IMR-90 (cell line): ENCODE data around the gene PGGHG.

ENCODE experiments used
- BHLHE40 ChIP-seq: fragments of 150-350 bp; IDR thresholded peaks from 2 replicates; pipeline ENCODE4 v1.6.1; 2016; ENCODE audit warnings: mild to moderate bottlenecking, low read depth, low read length
- CHD1 ChIP-seq: IDR thresholded peaks from 2 replicates; pipeline ENCODE4 v1.6.1; 2012; ENCODE audit warnings: low read depth, low read length, improper control_type of control experiment
- MAFK ChIP-seq: IDR thresholded peaks from 2 replicates; pipeline ENCODE4 v1.6.1; 2012; ENCODE audit warnings: low read depth, low read length, improper control_type of control experiment
- POLR2A ChIP-seq: IDR thresholded peaks from 2 replicates; pipeline ENCODE4 v1.6.1; 2012; ENCODE audit warnings: mild to moderate bottlenecking, low read depth, low read length
- SMC3 ChIP-seq: fragments of 150-350 bp; IDR thresholded peaks from 2 replicates; pipeline ENCODE4 v1.6.1; 2016; ENCODE audit warnings: low read depth, mild to moderate bottlenecking, antibody characterized with exemption, low read length, moderate library complexity
- TF ChIP-seq, protein P1 (sequence below): conservative IDR thresholded peaks from 2 replicates; pipeline ENCODE4 v1.5.1; 2012; ENCODE audit warnings: mild to moderate bottlenecking, low read depth, low read length, improper control_type of control experiment
- TF ChIP-seq, protein P2 (sequence below): fragments of 150-350 bp; IDR thresholded peaks from 2 replicates; pipeline ENCODE4 v1.6.1; 2017; ENCODE audit warnings: mild to moderate bottlenecking, antibody characterized with exemption, low read length, low read depth

DNA sequence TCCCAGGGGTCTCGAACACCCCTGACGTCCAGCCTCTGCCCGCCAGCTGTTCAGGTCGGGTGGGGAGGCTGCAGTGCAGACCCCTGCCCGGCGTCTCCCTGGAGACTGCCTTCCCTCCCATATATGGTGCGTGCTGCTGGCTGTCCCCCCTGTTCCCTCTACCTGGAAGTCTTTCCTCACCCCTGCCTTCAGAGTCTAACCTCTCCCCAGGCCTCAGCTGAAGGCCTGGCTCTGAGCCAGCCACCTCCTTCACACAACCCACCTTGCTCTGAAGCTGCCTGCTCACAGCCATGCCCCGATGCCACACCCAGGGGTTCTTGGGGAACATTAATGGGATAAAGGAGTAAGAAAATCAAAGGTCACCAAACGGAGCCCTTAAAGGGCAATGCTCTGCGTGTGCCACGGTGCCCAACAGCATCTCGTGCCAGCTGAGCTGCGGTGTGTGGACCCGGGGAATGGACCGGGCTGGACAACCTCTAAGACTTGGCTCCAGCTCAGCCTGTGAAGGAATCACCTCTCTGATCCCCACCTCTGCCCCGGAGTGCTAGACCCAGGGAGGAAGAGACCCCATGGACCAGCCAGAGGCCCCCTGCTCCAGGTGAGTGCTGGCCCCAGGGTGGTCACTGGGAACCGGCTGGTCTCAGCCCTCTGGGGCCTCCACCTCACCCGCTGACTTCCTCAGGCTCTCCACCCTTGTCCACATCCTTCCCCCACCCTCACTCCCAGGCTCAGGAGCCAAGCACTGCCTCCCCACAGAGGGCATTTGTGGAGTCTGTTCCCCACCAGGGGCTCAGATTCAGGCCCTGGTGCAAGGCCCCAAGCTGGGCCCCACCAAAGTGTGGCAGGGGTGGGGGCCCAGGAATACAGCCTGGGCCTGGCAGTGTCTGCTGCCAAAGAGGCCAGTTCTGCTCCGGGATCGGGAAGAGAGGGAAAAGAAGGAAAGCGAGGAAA lies 10.7 kb upstream of the PGGHG start, which contains the start of gene NLRP6:
- TF ChIP-seq, protein P1, sequence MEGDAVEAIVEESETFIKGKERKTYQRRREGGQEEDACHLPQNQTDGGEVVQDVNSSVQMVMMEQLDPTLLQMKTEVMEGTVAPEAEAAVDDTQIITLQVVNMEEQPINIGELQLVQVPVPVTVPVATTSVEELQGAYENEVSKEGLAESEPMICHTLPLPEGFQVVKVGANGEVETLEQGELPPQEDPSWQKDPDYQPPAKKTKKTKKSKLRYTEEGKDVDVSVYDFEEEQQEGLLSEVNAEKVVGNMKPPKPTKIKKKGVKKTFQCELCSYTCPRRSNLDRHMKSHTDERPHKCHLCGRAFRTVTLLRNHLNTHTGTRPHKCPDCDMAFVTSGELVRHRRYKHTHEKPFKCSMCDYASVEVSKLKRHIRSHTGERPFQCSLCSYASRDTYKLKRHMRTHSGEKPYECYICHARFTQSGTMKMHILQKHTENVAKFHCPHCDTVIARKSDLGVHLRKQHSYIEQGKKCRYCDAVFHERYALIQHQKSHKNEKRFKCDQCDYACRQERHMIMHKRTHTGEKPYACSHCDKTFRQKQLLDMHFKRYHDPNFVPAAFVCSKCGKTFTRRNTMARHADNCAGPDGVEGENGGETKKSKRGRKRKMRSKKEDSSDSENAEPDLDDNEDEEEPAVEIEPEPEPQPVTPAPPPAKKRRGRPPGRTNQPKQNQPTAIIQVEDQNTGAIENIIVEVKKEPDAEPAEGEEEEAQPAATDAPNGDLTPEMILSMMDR = no peak
- TF ChIP-seq POLR2A = no peak
- TF ChIP-seq, protein P2, sequence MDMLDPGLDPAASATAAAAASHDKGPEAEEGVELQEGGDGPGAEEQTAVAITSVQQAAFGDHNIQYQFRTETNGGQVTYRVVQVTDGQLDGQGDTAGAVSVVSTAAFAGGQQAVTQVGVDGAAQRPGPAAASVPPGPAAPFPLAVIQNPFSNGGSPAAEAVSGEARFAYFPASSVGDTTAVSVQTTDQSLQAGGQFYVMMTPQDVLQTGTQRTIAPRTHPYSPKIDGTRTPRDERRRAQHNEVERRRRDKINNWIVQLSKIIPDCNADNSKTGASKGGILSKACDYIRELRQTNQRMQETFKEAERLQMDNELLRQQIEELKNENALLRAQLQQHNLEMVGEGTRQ = no peak
- TF ChIP-seq CHD1 = no peak
- TF ChIP-seq BHLHE40 = no peak
- TF ChIP-seq SMC3 = no peak
- TF ChIP-seq MAFK = no peak
